Measurements from ENCODE around the gene HIGD1C.

- TF ChIP-seq POU6F1 (CRISPR knock-in tag; IDR thresholded peaks at IDR 0.05; ENCODE audit: borderline replicate concordance, low read depth) (no peak), CREB5 (CRISPR knock-in tag; IDR thresholded peaks at IDR 0.05; ENCODE audit: low read depth) (no peak), SNAI2 (CRISPR knock-in tag; IDR thresholded peaks at IDR 0.05) (no peak)
Observed at GRCh38 chr12:50951112-50951511, 1.2 kb upstream of the HIGD1C start.
